Esophagus muscularis mucosa (tissue), 3 donors: Measurements from ENCODE around the gene TRAPPC2L.

Experiments
- CTCF ChIP-seq, 3 experiments: fragments of 200-600 bp in 2 of 3; fragments of 450-650 bp in 1 of 3; sonication (generic) in 2 of 3; IDR thresholded peaks; one replicate each; pipeline ENCODE4 v1.5.1; 2017 to 2019; ENCODE audit warnings: antibody characterized with exemption in 3 of 3, mild to moderate bottlenecking in 2 of 3, moderate library complexity in 1 of 3
- POLR2A ChIP-seq: fragments of 450-650 bp; IDR thresholded peaks from one replicate; pipeline ENCODE4 v1.6.1; 2017; ENCODE audit warnings: antibody characterized with exemption, moderate library complexity, mild to moderate bottlenecking, low read depth
- POLR2AphosphoS5 ChIP-seq, 2 donors: sonication (generic); formaldehyde crosslinking; IDR thresholded peaks; one replicate each; pipeline ENCODE4 v1.6.1; 2017; ENCODE audit warnings: antibody characterized with exemption in 2 of 2

- TF ChIP-seq CTCF (IDR thresholded peaks at IDR 0.05): no peak
- no peak for TF ChIP-seq POLR2A
- TF ChIP-seq POLR2AphosphoS5 (IDR thresholded peaks at IDR 0.05): no peak
Measured at GRCh38 chr16:88875703-88876234, 18.8 kb downstream of the TRAPPC2L start.
